GM23338 (cell line): ENCODE results near the gene ACVRL1. TPM values are rescaled to one million over a fixed set of nuclear protein-coding genes. Genes with fewer than 3 reads are reported as not detected.

Experiments
- ATAC-seq: fragments of 200-7000 bp; cut with Tn5 transposase; 3 replicates; pipeline ENCODE4 v1.9.1; 2020
- DNase-seq: peaks from one replicate; pipeline ENCODE4 v3.0.0-alpha.2; 2015; ENCODE audit warnings: low spot score
- H2AFZ ChIP-seq: fragments of 200-600 bp; sonication (generic); 2 replicates; pipeline ENCODE4 v1.8.0; 2016; ENCODE audit warnings: antibody characterized with exemption, mild to moderate bottlenecking, moderate library complexity
- H3F3A ChIP-seq: fragments of 200-600 bp; sonication (generic); replicated peaks from 2 replicates; pipeline ENCODE4 v1.8.0; 2017; ENCODE audit warnings: antibody characterized with exemption, mixed run types, low read depth
- H3K27ac ChIP-seq: fragments of 200-600 bp; sonication (generic); 2 replicates; pipeline ENCODE4 v1.6.1; 2016; ENCODE audit warnings: low read depth
- H3K27me3 ChIP-seq: fragments of 200-600 bp; sonication (generic); 2 replicates; pipeline ENCODE4 v1.8.0; 2016; ENCODE audit warnings: mild to moderate bottlenecking, mixed run types, moderate library complexity; ENCODE audit not compliant: insufficient read depth
- H3K36me3 ChIP-seq: fragments of 200-600 bp; sonication (generic); 2 replicates; pipeline ENCODE4 v1.8.0; 2016; ENCODE audit warnings: mild to moderate bottlenecking; ENCODE audit not compliant: insufficient read depth
- H3K4me1 ChIP-seq: fragments of 200-600 bp; sonication (generic); 2 replicates; pipeline ENCODE4 v1.8.0; 2016; ENCODE audit warnings: mild to moderate bottlenecking, moderate library complexity; ENCODE audit not compliant: insufficient read depth
- H3K4me2 ChIP-seq: fragments of 200-600 bp; sonication (generic); 2 replicates; pipeline ENCODE4 v1.7.1; 2017; ENCODE audit warnings: mixed run types
- H3K4me3 ChIP-seq: fragments of 200-600 bp; sonication (generic); 2 replicates; pipeline ENCODE4 v1.6.1; 2016; ENCODE audit warnings: mixed run types
- H3K79me2 ChIP-seq: fragments of 200-600 bp; sonication (generic); replicated peaks from 2 replicates; pipeline ENCODE4 v1.8.0; 2017; ENCODE audit warnings: mild to moderate bottlenecking; ENCODE audit not compliant: insufficient read depth
- H3K9me2 ChIP-seq: fragments of 200-600 bp; sonication (generic); 2 replicates; pipeline ENCODE4 v1.8.0; 2017; ENCODE audit not compliant: insufficient read depth
- H4K20me1 ChIP-seq: fragments of 200-600 bp; sonication (generic); replicated peaks from 2 replicates; pipeline ENCODE4 v1.8.0; 2017; ENCODE audit warnings: mild to moderate bottlenecking; ENCODE audit not compliant: insufficient read depth
- H3K27ac Mint-ChIP-seq: 2 replicates; pipeline ENCODE4 v1.8.0; 2020; ENCODE audit warnings: inconsistent platforms, mild to moderate bottlenecking, moderate library complexity, mixed read lengths
- H3K27me3 Mint-ChIP-seq: 3 replicates; pipeline ENCODE4 v1.8.0; 2022; ENCODE audit warnings: low read depth, mild to moderate bottlenecking, moderate library complexity, mixed read lengths, inconsistent platforms; ENCODE audit not compliant: insufficient read depth, poor library complexity
- H3K36me3 Mint-ChIP-seq: 3 replicates; pipeline ENCODE4 v1.8.0; 2021; ENCODE audit warnings: low read depth, mild to moderate bottlenecking, inconsistent platforms, moderate library complexity, mixed read lengths
- H3K4me1 Mint-ChIP-seq: 3 replicates; pipeline ENCODE4 v1.8.0; 2020; ENCODE audit warnings: mild to moderate bottlenecking, inconsistent platforms, mixed read lengths
- H3K4me3 Mint-ChIP-seq: 3 replicates; pipeline ENCODE4 v1.8.0; 2021; ENCODE audit warnings: moderate library complexity, mild to moderate bottlenecking, inconsistent platforms, mixed read lengths
- H3K9me3 Mint-ChIP-seq: 3 replicates; pipeline ENCODE4 v1.8.0; 2020; ENCODE audit warnings: moderate library complexity, mild to moderate bottlenecking, inconsistent platforms, mixed read lengths
- CREB1 ChIP-seq: fragments of 250-450 bp; sonication (Bioruptor Pico); IDR thresholded peaks from 2 replicates; pipeline ENCODE4 v1.5.0; 2020; ENCODE audit warnings: low read depth, mild to moderate bottlenecking, moderate library complexity
- CTCF ChIP-seq, 2 experiments: fragments of 200-600 bp in 1 of 2; sonication (generic) in 1 of 2; conservative IDR thresholded peaks; 2 replicates each; pipeline versions ENCODE4 v1.5.1 to v1.6.1; 2016 to 2017; ENCODE audit warnings: antibody characterized with exemption in 2 of 2, low read depth in 2 of 2, mild to moderate bottlenecking in 2 of 2, moderate library complexity in 1 of 2
- EZH2 ChIP-seq: fragments of 200-600 bp; sonication (generic); IDR thresholded peaks from one replicate; pipeline ENCODE4 v1.8.0; 2017; ENCODE audit warnings: antibody characterized with exemption, mild to moderate bottlenecking, low read depth; ENCODE audit not compliant: unreplicated experiment
- EZH2phosphoT487 ChIP-seq: fragments of 200-600 bp; sonication (generic); IDR thresholded peaks from one replicate; pipeline ENCODE4 v1.8.1; 2018; ENCODE audit warnings: antibody characterized with exemption; ENCODE audit not compliant: unreplicated experiment
- JUNB ChIP-seq: IDR thresholded peaks from one replicate; pipeline ENCODE4 v1.6.1; 2016; ENCODE audit warnings: antibody characterized with exemption; ENCODE audit not compliant: unreplicated experiment
- POLR2AphosphoS5 ChIP-seq: IDR thresholded peaks from 2 replicates; pipeline ENCODE4 v1.6.1; 2016; ENCODE audit warnings: antibody characterized with exemption, low read depth
- REST ChIP-seq: IDR thresholded peaks from one replicate; pipeline ENCODE4 v1.6.1; 2018; ENCODE audit warnings: antibody characterized with exemption; ENCODE audit not compliant: unreplicated experiment
- STAT1 ChIP-seq: IDR thresholded peaks from one replicate; pipeline ENCODE4 v1.6.1; 2016; ENCODE audit warnings: antibody characterized with exemption; ENCODE audit not compliant: unreplicated experiment
- ZNF114 ChIP-seq: fragments of 250-450 bp; sonication (Bioruptor Pico); IDR thresholded peaks from 2 replicates; pipeline ENCODE4 v1.5.0; 2020; ENCODE audit warnings: mild to moderate bottlenecking, moderate library complexity
- ZNF331 ChIP-seq: fragments of 250-450 bp; sonication (Bioruptor Pico); IDR thresholded peaks from 2 replicates; pipeline ENCODE4 v1.5.0; 2020; ENCODE audit warnings: low read depth, mild to moderate bottlenecking, moderate library complexity
- polyA plus RNA-seq: library from polyadenylated mRNA; unstranded; fragments of >200 nt; fragmentation: Nextera tagmentation; extraction: Ambion mirVana; gene quantifications from 2 replicates; pipeline ENCODE4 v1.2.1, GENCODE V29; 2016
- total RNA-seq: library from RNA; depleted of rRNA; stranded (reverse); fragments of >200 nt; shearing (Covaris generic); gene quantifications from 2 replicates; pipeline ENCODE4 v1.2.3, GENCODE V29; 2014

ACVRL1 gene
- total and polyA plus RNA-seq, 2 experiments from 2014 or later = 0.28 TPM; not detected in 1

- TF ChIP-seq CREB1 = no peak
- TF ChIP-seq CTCF (conservative IDR thresholded peaks at IDR 0.05; ENCODE audit: low read depth in 2 of 2) = no peak
- TF ChIP-seq STAT1 = no peak
Observed at GRCh38 chr12:51942501-51943000, 35.2 kb downstream of the ACVRL1 start (continued).

GRCh38 chr12:51943346-51943745 is 36.0 kb downstream of the ACVRL1 start:
- TF ChIP-seq EZH2 (no peak), EZH2phosphoT487 (no peak), ZNF114 (no peak), REST (no peak), POLR2AphosphoS5 (no peak), CREB1 (no peak)
- no peak overlapping the region for H3K4me3 ChIP-seq
- Mint-ChIP-seq H3K4me3 (no peak overlapping the region), H3K27ac (no peak overlapping the region), H3K4me1 (peaks cover 7% of the 10 kb centered on the region), H3K9me3 (peaks cover 14% of the 10 kb centered on the region), H3K36me3 (peaks cover 5% of the 10 kb centered on the region; the same call in 1 of the 3 replicates), H3K27me3 (peaks cover 20% of the 10 kb centered on the region)
- H3K79me2 ChIP-seq = no peaks in the 10 kb centered on the region
- DNase-seq = no peak
- no peaks in the 10 kb centered on the region for H3K4me1 ChIP-seq
- no peak overlapping the region for H3K27ac ChIP-seq
- H4K20me1 ChIP-seq = no peaks in the 10 kb centered on the region
- no peaks in the 10 kb centered on the region for H3F3A ChIP-seq
- H3K9me2 ChIP-seq = no peaks in the 10 kb centered on the region
- H2AFZ ChIP-seq = no peak overlapping the region
- no peaks in the 10 kb centered on the region for H3K36me3 ChIP-seq
- peaks cover 12% of the 10 kb centered on the region for H3K27me3 ChIP-seq
- no peak for ATAC-seq
- no peak overlapping the region for H3K4me2 ChIP-seq

GRCh38 chr12:51944608-51945233 is 37.4 kb downstream of the ACVRL1 start:
- no peak for DNase-seq
- no peak for TF ChIP-seq ZNF114
- no peak for TF ChIP-seq JUNB
- TF ChIP-seq POLR2AphosphoS5 = no peak
- no peak for TF ChIP-seq STAT1
- no peak for TF ChIP-seq EZH2phosphoT487
- TF ChIP-seq CTCF (conservative IDR thresholded peaks at IDR 0.05; ENCODE audit: low read depth in 2 of 2) = no peak
- no peak for TF ChIP-seq REST
- TF ChIP-seq ZNF331 (CRISPR knock-in tag) = no peak

More at GRCh38 chr12:51944608-51945233, 37.4 kb downstream of the ACVRL1 start:
- Histone ChIP-seq H3K27ac (no peak overlapping the region), H3K4me2 (no peak overlapping the region), H4K20me1 (no peaks in the 10 kb centered on the region), H3K4me1 (no peaks in the 10 kb centered on the region), H3K9me2 (no peaks in the 10 kb centered on the region), H2AFZ (no peak overlapping the region), H3K79me2 (no peaks in the 10 kb centered on the region), H3F3A (no peaks in the 10 kb centered on the region), H3K4me3 (no peak overlapping the region), H3K27me3 (peaks cover 26% of the 10 kb centered on the region), H3K36me3 (no peaks in the 10 kb centered on the region)
- H3K4me1 Mint-ChIP-seq = peaks cover 7% of the 10 kb centered on the region
- H3K27me3 Mint-ChIP-seq = peaks cover 24% of the 10 kb centered on the region
- H3K4me3 Mint-ChIP-seq = no peak overlapping the region
- H3K36me3 Mint-ChIP-seq = peaks cover 5% of the 10 kb centered on the region; the same call in 1 of the 3 replicates
- peaks cover 14% of the 10 kb centered on the region for H3K9me3 Mint-ChIP-seq
- ATAC-seq = no peak
- H3K27ac Mint-ChIP-seq = no peak overlapping the region
